ENCODE results near the gene PATE1. TPM values are rescaled to one million over a fixed set of nuclear protein-coding genes. Genes with fewer than 3 reads are reported as not detected.

The PATE1 gene
- total and polyA plus RNA-seq, 7 donors: not detected

GRCh38 chr11:125770583-125770982 lies 24.5 kb downstream of the PATE1 start:
- TF ChIP-seq CTCF (IDR thresholded peaks at IDR 0.05): no peak
- no peaks in the 10 kb centered on the region for H3K36me3 ChIP-seq (ENCODE audit: insufficient read depth in 1 of 2, low read depth in 1 of 2)
- no peak overlapping the region for H3K27ac ChIP-seq
- no peaks in the 10 kb centered on the region for H3K27me3 ChIP-seq (ENCODE audit: insufficient read depth in 3 of 3, low read length in 2 of 3)
- ATAC-seq (no peak), DNase-seq (no peak)
- intact Hi-C loops (cut with DNase I): no loop called here
- 73 to 88% (median 78%) methylated on average over 2 of the region's 2 CpGs for WGBS, 3 donors
- H3K9me3 ChIP-seq: no peaks in the 10 kb centered on the region
- H3K4me1 ChIP-seq: no peaks in the 10 kb centered on the region
- no peak overlapping the region for H3K4me3 ChIP-seq

GRCh38 chr11:125772834-125773505 lies 26.9 kb downstream of the PATE1 start:
- ATAC-seq: no peak

GRCh38 chr11:125773516-125773915 lies 27.4 kb downstream of the PATE1 start:
- TF ChIP-seq CTCF (IDR thresholded peaks at IDR 0.05): no peak
- DNase-seq: no peak
- no peak for ATAC-seq
- no peak overlapping the region for H3K27ac ChIP-seq
- no peaks in the 10 kb centered on the region for H3K4me1 ChIP-seq
- no peak overlapping the region for H3K4me3 ChIP-seq
- intact Hi-C loops (cut with DNase I): no loop called here
- H3K9me3 ChIP-seq: no peaks in the 10 kb centered on the region
- WGBS, 3 donors: 52 to 64% (median 62%) methylated on average over 3 of the region's 3 CpGs
- H3K36me3 ChIP-seq (ENCODE audit: insufficient read depth in 1 of 2, low read depth in 1 of 2): no peaks in the 10 kb centered on the region
- no peaks in the 10 kb centered on the region for H3K27me3 ChIP-seq (ENCODE audit: insufficient read depth in 3 of 3, low read length in 2 of 3)

More at GRCh38 chr11:125772834-125773505, 26.9 kb downstream of the PATE1 start:
- TF ChIP-seq CTCF (IDR thresholded peaks at IDR 0.05): no peak
- Histone ChIP-seq H3K9me3 (no peaks in the 10 kb centered on the region), H3K27ac (no peak overlapping the region), H3K36me3 (ENCODE audit: insufficient read depth in 1 of 2, low read depth in 1 of 2) (no peaks in the 10 kb centered on the region), H3K27me3 (ENCODE audit: insufficient read depth in 3 of 3, low read length in 2 of 3) (no peaks in the 10 kb centered on the region), H3K4me3 (no peak overlapping the region), H3K4me1 (no peaks in the 10 kb centered on the region)
- WGBS, 3 donors: 53 to 64% (median 58%) methylated on average over 3 of the region's 3 CpGs
- DNase-seq: no peak
- intact Hi-C loops (cut with DNase I): no loop called here

GRCh38 chr11:125777309-125777708 lies 31.2 kb downstream of the PATE1 start:
- no peak for DNase-seq
- H3K27me3 ChIP-seq (ENCODE audit: insufficient read depth in 3 of 3, low read length in 2 of 3): no peaks in the 10 kb centered on the region
- no peaks in the 10 kb centered on the region for H3K9me3 ChIP-seq
- H3K4me3 ChIP-seq: no peak overlapping the region
- H3K27ac ChIP-seq: no peak overlapping the region
- ATAC-seq: no peak
- H3K4me1 ChIP-seq: no peaks in the 10 kb centered on the region
- no peaks in the 10 kb centered on the region for H3K36me3 ChIP-seq (ENCODE audit: insufficient read depth in 1 of 2, low read depth in 1 of 2)
- intact Hi-C loops (cut with DNase I): no loop called here
- WGBS, 3 donors: 27 to 36% (median 33%) methylated on average over 5 of the region's 5 CpGs
- no peak for TF ChIP-seq CTCF (IDR thresholded peaks at IDR 0.05)

- no peaks in the 10 kb centered on the region for H3K36me3 ChIP-seq (ENCODE audit: insufficient read depth in 1 of 2, low read depth in 1 of 2)
- H3K27me3 ChIP-seq (ENCODE audit: insufficient read depth in 3 of 3, low read length in 2 of 3): no peaks in the 10 kb centered on the region
- no peak within 1 kb of the TSS for H3K27ac ChIP-seq
- H3K9me3 ChIP-seq: no peaks in the 10 kb centered on the region
- no peak for TF ChIP-seq CTCF (IDR thresholded peaks at IDR 0.05)
- DNase-seq (no peak), ATAC-seq (no peak)
- no peaks in the 10 kb centered on the region for H3K4me1 ChIP-seq
- intact Hi-C loops (cut with DNase I): no loop called here
- H3K4me3 ChIP-seq: no peak within 1 kb of the TSS
Measured at GRCh38 chr11:125778728-125779127, 32.6 kb downstream of the PATE1 start, which contains the start of gene PATE2. TSS of gene PATE2 (minus strand) at chr11:125778828. CDS start at chr11:125778773, 55 bp downstream.

Data from psoas muscle (tissue), 8 donors.